Panc1 (cell line): Measurements from ENCODE around the gene HDAC1. TPM values are rescaled to one million over a fixed set of nuclear protein-coding genes. Genes with fewer than 3 reads are reported as not detected.

Experiments
- ATAC-seq: fragments of 200-7000 bp; cut with Tn5 transposase; 2 replicates; pipeline ENCODE4 v1.9.1; 2020; ENCODE audit warnings: mild to moderate bottlenecking, moderate library complexity
- BruUV-seq: library from RNA; stranded (reverse); fragments of 400-500 nt; replicated peaks from 2 replicates; lab custom pipeline; 2021; lab: Mats Ljungman, UMichigan
- CTCF ChIA-PET: fragments of 300-600 bp; sonication (Branson Sonifier 250); formaldehyde crosslinking; loops from one replicate; lab custom pipeline; 2022; ENCODE audit warnings: antibody characterized with exemption; lab: Charles Lee
- POLR2A ChIA-PET: fragments of 300-600 bp; sonication (Branson Sonifier 250); formaldehyde crosslinking; loops from one replicate; lab custom pipeline; 2022; ENCODE audit warnings: antibody characterized with exemption; lab: Charles Lee
- DNase-seq: peaks from one replicate; pipeline ENCODE4 v3.0.0-alpha.2; 2010; ENCODE audit warnings: low read depth, low spot score
- H3K27ac ChIP-seq: 2 replicates; pipeline ENCODE4 v1.5.1; 2011; ENCODE audit warnings: mild to moderate bottlenecking, low read length, inconsistent platforms
- H3K27me3 ChIP-seq: fragments of 200-500 bp; sonication (Bioruptor generic); 2 replicates; pipeline ENCODE4 v1.6.0; 2014; ENCODE audit warnings: low read length, inconsistent platforms; ENCODE audit not compliant: control insufficient read depth, insufficient read depth
- H3K36me3 ChIP-seq: fragments of 200-500 bp; sonication (Bioruptor generic); 2 replicates; pipeline ENCODE4 v1.5.1; 2014; ENCODE audit warnings: inconsistent platforms, mild to moderate bottlenecking, low read length, moderate library complexity; ENCODE audit not compliant: control insufficient read depth, insufficient read depth
- H3K4me1 ChIP-seq: 2 replicates; pipeline ENCODE4 v1.5.1; 2011; ENCODE audit warnings: inconsistent platforms, mild to moderate bottlenecking, low read length, moderate library complexity; ENCODE audit not compliant: control insufficient read depth, insufficient read depth
- H3K4me3 ChIP-seq, 2 experiments: 2 replicates each; pipeline ENCODE4 v1.5.1; 2011 to 2012; ENCODE audit warnings: low read depth in 2 of 2, low read length in 2 of 2, mild to moderate bottlenecking in 2 of 2, inconsistent platforms in 1 of 2, moderate library complexity in 1 of 2
- H3K9me3 ChIP-seq: fragments of 200-500 bp; sonication (Bioruptor generic); 2 replicates; pipeline ENCODE4 v1.5.1; 2014; ENCODE audit warnings: low read depth, mild to moderate bottlenecking, inconsistent platforms, low read length, moderate library complexity; ENCODE audit not compliant: control insufficient read depth, insufficient read depth
- POLR2AphosphoS5 ChIP-seq: IDR thresholded peaks from 2 replicates; pipeline ENCODE4 v1.6.1; 2012; ENCODE audit warnings: mild to moderate bottlenecking, low read depth, low read length, moderate library complexity
- SIN3A ChIP-seq: IDR thresholded peaks from 2 replicates; pipeline ENCODE4 v1.6.1; 2012; ENCODE audit warnings: low read depth, mild to moderate bottlenecking, low read length, moderate library complexity, borderline replicate concordance; ENCODE audit not compliant: insufficient read depth
- TCF7L2 ChIP-seq: IDR thresholded peaks from 2 replicates; pipeline ENCODE4 v1.6.1; 2011; ENCODE audit warnings: mild to moderate bottlenecking, low read depth, low read length, inconsistent platforms
- in situ Hi-C: cut with HindIII; loops from 2 replicates; pipeline ENCODE4 v1.10.0; 2016; ENCODE audit warnings: low sequenced_read_pairs, low pct_unique_long_range_greater_than_20kb
- intact Hi-C: fragments of 100-400 bp; cut with micrococcal nuclease; formaldehyde crosslinking; loops from one replicate; pipeline ENCODE4 v1.10.0; 2022; ENCODE audit not compliant: unreplicated experiment
- total RNA-seq: library from RNA; stranded (reverse); gene quantifications from one replicate; pipeline ENCODE4 v1.2.1, GENCODE V29; 2021; ENCODE audit not compliant: unreplicated experiment
- TF ChIP-seq, protein P1 (sequence below): fragments of 450-650 bp; IDR thresholded peaks from 2 replicates; pipeline ENCODE4 v1.5.1; 2017; ENCODE audit warnings: mild to moderate bottlenecking
- TF ChIP-seq, protein P2 (sequence below), 2 experiments: IDR thresholded peaks; 2 replicates each; pipeline ENCODE4 v1.6.1; 2011 to 2012; ENCODE audit warnings: low read depth in 2 of 2, control low read depth in 1 of 2, low read length in 1 of 2, mild to moderate bottlenecking in 1 of 2, moderate library complexity in 1 of 2; ENCODE audit not compliant: insufficient read depth in 1 of 2

Gene HDAC1
- total RNA-seq, 1 experiment from 2014 or later: 256 TPM

DNA sequence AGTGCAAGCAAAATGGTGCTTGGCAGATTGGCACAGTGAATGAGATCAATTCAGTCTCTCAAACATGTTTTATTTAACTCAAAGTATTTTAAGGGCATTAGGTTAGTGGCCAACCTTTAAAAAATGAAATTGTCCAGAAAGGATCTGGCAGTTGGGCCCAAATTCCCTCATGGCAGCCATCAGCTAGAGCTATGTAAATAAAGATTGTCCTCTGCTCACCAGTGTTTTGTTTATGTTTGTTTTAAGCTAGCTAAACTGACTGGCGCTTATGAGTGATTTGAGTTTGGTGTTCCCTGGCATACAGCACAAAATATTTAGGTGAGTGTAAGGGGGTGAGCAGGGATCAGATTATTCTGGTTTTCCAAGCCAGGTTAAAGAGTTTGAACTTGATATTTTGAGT is 18.1 kb downstream of the HDAC1 start:
- Histone ChIP-seq H3K4me3 (no peak overlapping the region), H3K27me3 (no peaks in the 10 kb centered on the region), H3K9me3 (0 out of 2 replicates have a peak, but pooled peaks cover 3% of the 10 kb centered on the region), H3K36me3 (peaks cover 4% of the 10 kb centered on the region), H3K27ac (no peak overlapping the region), H3K4me1 (peaks cover 5% of the 10 kb centered on the region; the same call in 1 of the 2 replicates)
- TF ChIP-seq TCF7L2: no peak
- BruUV-seq: no TSS peak
- in situ Hi-C loops: no loop called here
- CTCF ChIA-PET: no interaction called here
- DNase-seq (no peak), ATAC-seq (no peak)
- intact Hi-C loops: no loop called here
- POLR2A ChIA-PET: no interaction called here

DNA sequence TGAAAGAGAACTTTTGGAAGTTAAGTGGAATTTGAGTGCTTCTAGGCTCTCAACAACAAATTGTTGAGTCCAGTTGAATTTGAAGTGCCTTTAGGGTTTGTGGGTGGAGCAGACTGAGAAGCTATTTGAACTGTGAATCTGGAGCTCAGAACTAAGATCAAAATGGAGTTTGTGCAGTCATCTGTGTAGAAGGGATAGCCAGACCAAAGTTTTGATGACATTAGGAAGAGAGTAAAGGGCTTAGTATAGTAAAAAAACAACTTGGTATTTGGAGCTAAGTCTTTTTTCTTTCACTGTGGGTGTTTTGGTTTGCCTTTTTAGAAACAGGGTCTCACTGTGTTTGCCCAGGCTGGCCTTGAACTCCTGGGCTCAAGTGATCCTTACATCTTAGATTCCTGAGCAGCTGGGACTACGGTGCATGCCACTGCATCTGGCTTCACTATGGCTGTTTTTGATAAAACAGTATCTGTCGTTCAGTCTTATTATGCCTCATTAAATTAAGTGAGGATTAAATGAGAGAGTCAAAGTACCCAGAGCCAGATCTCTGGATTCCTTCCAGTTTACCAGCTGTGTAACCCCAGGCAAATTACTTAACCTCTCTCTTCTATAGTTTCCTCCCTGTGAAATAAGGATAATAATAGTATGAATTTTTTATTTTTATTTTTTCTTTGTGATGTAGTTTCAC is 20.0 kb downstream of the HDAC1 start:
- Histone ChIP-seq H3K27ac (no peak overlapping the region), H3K4me3 (no peak overlapping the region), H3K9me3 (no peaks in the 10 kb centered on the region), H3K27me3 (no peaks in the 10 kb centered on the region), H3K4me1 (peaks cover 10% of the 10 kb centered on the region), H3K36me3 (0 out of 2 replicates have a peak, but pooled peaks cover 3% of the 10 kb centered on the region)
- BruUV-seq: no TSS peak
- in situ Hi-C loops (no loop called here), intact Hi-C loops (no loop called here)
- ATAC-seq: no peak
- no peak for DNase-seq
- ChIA-PET CTCF (no interaction called here), POLR2A (interaction anchor here (0.7 kb wide), 1 partner anchor 466 kb away, joined by 3 read pairs; no protein-coding TSS in a partner anchor)
- TF ChIP-seq, protein P1, sequence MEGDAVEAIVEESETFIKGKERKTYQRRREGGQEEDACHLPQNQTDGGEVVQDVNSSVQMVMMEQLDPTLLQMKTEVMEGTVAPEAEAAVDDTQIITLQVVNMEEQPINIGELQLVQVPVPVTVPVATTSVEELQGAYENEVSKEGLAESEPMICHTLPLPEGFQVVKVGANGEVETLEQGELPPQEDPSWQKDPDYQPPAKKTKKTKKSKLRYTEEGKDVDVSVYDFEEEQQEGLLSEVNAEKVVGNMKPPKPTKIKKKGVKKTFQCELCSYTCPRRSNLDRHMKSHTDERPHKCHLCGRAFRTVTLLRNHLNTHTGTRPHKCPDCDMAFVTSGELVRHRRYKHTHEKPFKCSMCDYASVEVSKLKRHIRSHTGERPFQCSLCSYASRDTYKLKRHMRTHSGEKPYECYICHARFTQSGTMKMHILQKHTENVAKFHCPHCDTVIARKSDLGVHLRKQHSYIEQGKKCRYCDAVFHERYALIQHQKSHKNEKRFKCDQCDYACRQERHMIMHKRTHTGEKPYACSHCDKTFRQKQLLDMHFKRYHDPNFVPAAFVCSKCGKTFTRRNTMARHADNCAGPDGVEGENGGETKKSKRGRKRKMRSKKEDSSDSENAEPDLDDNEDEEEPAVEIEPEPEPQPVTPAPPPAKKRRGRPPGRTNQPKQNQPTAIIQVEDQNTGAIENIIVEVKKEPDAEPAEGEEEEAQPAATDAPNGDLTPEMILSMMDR: no peak
- TF ChIP-seq SIN3A: no peak
- TF ChIP-seq POLR2AphosphoS5: no peak
- no peak for TF ChIP-seq TCF7L2
- TF ChIP-seq, protein P2, sequence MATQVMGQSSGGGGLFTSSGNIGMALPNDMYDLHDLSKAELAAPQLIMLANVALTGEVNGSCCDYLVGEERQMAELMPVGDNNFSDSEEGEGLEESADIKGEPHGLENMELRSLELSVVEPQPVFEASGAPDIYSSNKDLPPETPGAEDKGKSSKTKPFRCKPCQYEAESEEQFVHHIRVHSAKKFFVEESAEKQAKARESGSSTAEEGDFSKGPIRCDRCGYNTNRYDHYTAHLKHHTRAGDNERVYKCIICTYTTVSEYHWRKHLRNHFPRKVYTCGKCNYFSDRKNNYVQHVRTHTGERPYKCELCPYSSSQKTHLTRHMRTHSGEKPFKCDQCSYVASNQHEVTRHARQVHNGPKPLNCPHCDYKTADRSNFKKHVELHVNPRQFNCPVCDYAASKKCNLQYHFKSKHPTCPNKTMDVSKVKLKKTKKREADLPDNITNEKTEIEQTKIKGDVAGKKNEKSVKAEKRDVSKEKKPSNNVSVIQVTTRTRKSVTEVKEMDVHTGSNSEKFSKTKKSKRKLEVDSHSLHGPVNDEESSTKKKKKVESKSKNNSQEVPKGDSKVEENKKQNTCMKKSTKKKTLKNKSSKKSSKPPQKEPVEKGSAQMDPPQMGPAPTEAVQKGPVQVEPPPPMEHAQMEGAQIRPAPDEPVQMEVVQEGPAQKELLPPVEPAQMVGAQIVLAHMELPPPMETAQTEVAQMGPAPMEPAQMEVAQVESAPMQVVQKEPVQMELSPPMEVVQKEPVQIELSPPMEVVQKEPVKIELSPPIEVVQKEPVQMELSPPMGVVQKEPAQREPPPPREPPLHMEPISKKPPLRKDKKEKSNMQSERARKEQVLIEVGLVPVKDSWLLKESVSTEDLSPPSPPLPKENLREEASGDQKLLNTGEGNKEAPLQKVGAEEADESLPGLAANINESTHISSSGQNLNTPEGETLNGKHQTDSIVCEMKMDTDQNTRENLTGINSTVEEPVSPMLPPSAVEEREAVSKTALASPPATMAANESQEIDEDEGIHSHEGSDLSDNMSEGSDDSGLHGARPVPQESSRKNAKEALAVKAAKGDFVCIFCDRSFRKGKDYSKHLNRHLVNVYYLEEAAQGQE (IDR thresholded peaks at IDR 0.05; ENCODE audit: insufficient read depth in 1 of 2, low read depth in 2 of 2, low read length in 1 of 2): no peak

- Histone ChIP-seq H3K36me3 (peaks cover 11% of the 10 kb centered on the region), H3K27ac (no peak overlapping the region), H3K9me3 (no peaks in the 10 kb centered on the region), H3K4me1 (peaks cover 4% of the 10 kb centered on the region; the same call in 1 of the 2 replicates), H3K27me3 (no peaks in the 10 kb centered on the region), H3K4me3 (no peak overlapping the region)
- TF ChIP-seq, protein P1: no peak
- TF ChIP-seq POLR2AphosphoS5 (no peak), TCF7L2 (no peak), SIN3A (no peak)
- TF ChIP-seq, protein P2 (IDR thresholded peaks at IDR 0.05; ENCODE audit: insufficient read depth in 1 of 2, low read depth in 2 of 2, low read length in 1 of 2): no peak
- intact Hi-C loops (loop anchor here (1.0 kb wide), 1 partner anchor 96 kb away; no protein-coding TSS in a partner anchor), in situ Hi-C loops (no loop called here)
- ChIA-PET POLR2A (no interaction called here), CTCF (interaction anchor here (0.9 kb wide), 1 partner anchor 100 kb away, joined by 5 read pairs; no protein-coding TSS in a partner anchor)
- no TSS peak for BruUV-seq
- ATAC-seq: no peak
- DNase-seq: no peak
These were observed 25.0 kb downstream of the HDAC1 start for GRCh38 chr1:32316903-32317277.
